HepG2 (cell line): ENCODE results near the gene B4GALT3. TPM values are rescaled to one million over a fixed set of nuclear protein-coding genes. Genes with fewer than 3 reads are reported as not detected.

Experiments used
- BRCA1 ChIP-seq: sonication (generic); formaldehyde crosslinking; IDR thresholded peaks from 2 replicates; pipeline ENCODE4 v1.4.0; 2020; ENCODE audit warnings: missing genetic modification reagents
- CREB1 ChIP-seq, 2 experiments: fragments of 450-650 bp in 1 of 2; IDR thresholded peaks; 2 replicates each; pipeline ENCODE4 v1.6.1; 2016 to 2017; ENCODE audit warnings: control low read depth in 1 of 2, mild to moderate bottlenecking in 1 of 2, missing compliant biosample characterization in 1 of 2, missing genetic modification characterization in 1 of 2
- FOXK1 ChIP-seq: sonication (generic); formaldehyde crosslinking; IDR thresholded peaks from 2 replicates; pipeline ENCODE4 v1.4.0; 2020; ENCODE audit warnings: low read depth, missing genetic modification reagents, borderline replicate concordance
- JUNB ChIP-seq: sonication (generic); formaldehyde crosslinking; IDR thresholded peaks from 2 replicates; pipeline ENCODE4 v1.8.0; 2022; ENCODE audit warnings: missing genetic modification reagents, mild to moderate bottlenecking, borderline replicate concordance
- KDM3A ChIP-seq: IDR thresholded peaks from 2 replicates; pipeline ENCODE4 v1.6.1; 2018; ENCODE audit warnings: low read depth, missing compliant biosample characterization
- RAD21 ChIP-seq: fragments of 450-650 bp; formaldehyde crosslinking; IDR thresholded peaks from 2 replicates; pipeline ENCODE4 v1.5.0; 2020; ENCODE audit warnings: mild to moderate bottlenecking
- TBX2 ChIP-seq: sonication (generic); formaldehyde crosslinking; IDR thresholded peaks from 2 replicates; pipeline ENCODE4 v1.5.0; 2020; ENCODE audit warnings: missing genetic modification reagents, mild to moderate bottlenecking, borderline replicate concordance
- ZNF10 ChIP-seq: sonication (generic); formaldehyde crosslinking; IDR thresholded peaks from 2 replicates; pipeline ENCODE4 v1.4.0; 2020; ENCODE audit warnings: mild to moderate bottlenecking, low read depth, missing genetic modification reagents, borderline replicate concordance
- ZNF317 ChIP-seq: sonication (generic); formaldehyde crosslinking; IDR thresholded peaks from 2 replicates; pipeline ENCODE4 v1.5.0; 2020; ENCODE audit warnings: mild to moderate bottlenecking, missing genetic modification reagents
- ZNF33B ChIP-seq: sonication (generic); formaldehyde crosslinking; IDR thresholded peaks from 2 replicates; pipeline ENCODE4 v1.5.1; 2020; ENCODE audit warnings: mild to moderate bottlenecking, missing genetic modification reagents
- ZNF562 ChIP-seq: sonication (generic); formaldehyde crosslinking; IDR thresholded peaks from 2 replicates; pipeline ENCODE4 v1.8.0; 2022; ENCODE audit warnings: missing genetic modification reagents, borderline replicate concordance
- polyA plus RNA-seq, 8 experiments: library from polyadenylated mRNA; depleted of rRNA in 3 of 8; stranded (reverse) in 7 of 8; unstranded in 1 of 8; fragments of >200 nt; fragmentation: Illumina TruSeq in 4 of 8; extraction: Trizol in 4 of 8; gene quantifications; 2 replicates each; pipeline versions ENCODE4 v1.2.1 to v1.2.3, GENCODE V29; 2011 to 2016; ENCODE audit warnings: low read depth in 4 of 8, missing spikeins in 1 of 8, mixed read lengths in 1 of 8; ENCODE audit not compliant: insufficient read depth in 1 of 8
- total RNA-seq, 5 experiments: library from RNA; depleted of rRNA; stranded (reverse); fragments of >200 nt; fragmentation: Illumina TruSeq; extraction: Trizol; gene quantifications; 2 replicates each; pipeline ENCODE4 v1.2.3, GENCODE V29; 2016; ENCODE audit warnings: low read depth in 1 of 5
- TF ChIP-seq, protein P1 (sequence below): sonication (generic); formaldehyde crosslinking; IDR thresholded peaks from 2 replicates; pipeline ENCODE4 v1.4.0; 2020; ENCODE audit warnings: mild to moderate bottlenecking, low read depth, missing genetic modification reagents
- TF ChIP-seq, protein P2 (sequence below): sonication (generic); formaldehyde crosslinking; IDR thresholded peaks from 2 replicates; pipeline ENCODE4 v1.5.1; 2020; ENCODE audit warnings: mild to moderate bottlenecking, moderate library complexity, missing genetic modification reagents
- TF ChIP-seq, protein P3 (sequence below): IDR thresholded peaks from 2 replicates; pipeline ENCODE4 v1.6.1; 2016; ENCODE audit warnings: missing compliant biosample characterization, missing genetic modification reagents, borderline replicate concordance
- TF ChIP-seq, protein P4 (sequence below): sonication (generic); formaldehyde crosslinking; IDR thresholded peaks from 2 replicates; pipeline ENCODE4 v1.8.0; 2022; ENCODE audit warnings: mild to moderate bottlenecking, missing genetic modification reagents, borderline replicate concordance
- TF ChIP-seq, protein P5 (sequence below): sonication (generic); formaldehyde crosslinking; conservative IDR thresholded peaks from 2 replicates; pipeline ENCODE4 v1.8.1; 2023; ENCODE audit warnings: missing genetic modification reagents
- TF ChIP-seq, protein P6 (sequence below): fragments of 450-650 bp; IDR thresholded peaks from 2 replicates; pipeline ENCODE4 v1.6.1; 2017; ENCODE audit warnings: mild to moderate bottlenecking

The B4GALT3 gene
- total and polyA plus RNA-seq, 2 of the 13 experiments (the other 11 are each of a cell fraction or from before 2014, with no cell fraction given): 35.6 to 40.4 TPM

DNA sequence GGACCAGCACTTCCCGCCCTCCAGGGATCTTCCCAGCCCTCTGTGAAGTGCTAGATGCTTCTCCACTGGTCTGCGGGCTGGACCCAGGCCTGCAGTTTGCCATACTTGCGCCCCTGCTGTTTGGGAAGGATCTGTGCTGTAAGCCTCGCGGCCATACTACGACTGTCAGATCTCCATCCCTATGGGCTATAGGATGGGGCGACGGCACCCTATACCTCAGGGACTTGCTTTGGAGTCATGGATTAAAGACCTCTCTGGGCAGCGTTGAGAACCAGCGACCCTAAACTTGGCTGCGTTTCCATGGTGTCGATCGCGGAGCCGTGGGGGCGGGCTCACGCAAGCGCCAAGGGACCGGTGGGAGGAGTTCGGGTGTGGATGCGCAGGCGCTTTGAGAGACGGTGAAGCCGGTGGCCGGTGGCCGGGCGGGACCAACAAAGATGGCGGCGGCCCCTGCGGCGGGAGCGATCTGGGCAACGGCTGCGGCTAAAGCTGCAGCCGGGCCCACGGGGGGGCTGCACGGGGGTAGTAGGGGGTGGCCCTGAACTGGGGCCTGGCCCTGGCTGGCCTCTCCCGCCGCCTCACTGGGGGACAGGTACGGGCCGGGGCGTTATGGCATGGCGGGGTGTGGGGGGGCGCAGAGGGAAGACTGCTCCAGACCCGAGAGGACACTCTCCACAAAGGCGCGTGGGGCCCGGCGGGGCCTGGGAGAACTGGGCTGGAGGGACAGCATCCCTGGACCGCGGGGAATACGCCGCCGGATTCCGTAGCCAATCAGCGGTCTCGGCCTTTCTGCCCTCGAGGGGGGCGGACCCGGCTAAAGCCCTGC lies 18.0 kb downstream of the B4GALT3 start, which contains the start of gene USP21 (continued):
- TF ChIP-seq, protein P1, sequence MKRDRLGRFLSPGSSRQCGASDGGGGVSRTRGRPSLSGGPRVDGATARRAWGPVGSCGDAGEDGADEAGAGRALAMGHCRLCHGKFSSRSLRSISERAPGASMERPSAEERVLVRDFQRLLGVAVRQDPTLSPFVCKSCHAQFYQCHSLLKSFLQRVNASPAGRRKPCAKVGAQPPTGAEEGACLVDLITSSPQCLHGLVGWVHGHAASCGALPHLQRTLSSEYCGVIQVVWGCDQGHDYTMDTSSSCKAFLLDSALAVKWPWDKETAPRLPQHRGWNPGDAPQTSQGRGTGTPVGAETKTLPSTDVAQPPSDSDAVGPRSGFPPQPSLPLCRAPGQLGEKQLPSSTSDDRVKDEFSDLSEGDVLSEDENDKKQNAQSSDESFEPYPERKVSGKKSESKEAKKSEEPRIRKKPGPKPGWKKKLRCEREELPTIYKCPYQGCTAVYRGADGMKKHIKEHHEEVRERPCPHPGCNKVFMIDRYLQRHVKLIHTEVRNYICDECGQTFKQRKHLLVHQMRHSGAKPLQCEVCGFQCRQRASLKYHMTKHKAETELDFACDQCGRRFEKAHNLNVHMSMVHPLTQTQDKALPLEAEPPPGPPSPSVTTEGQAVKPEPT (CRISPR knock-in tag): 0 out of 2 replicates have a peak, but pooled peaks have one; percentile 39
- TF ChIP-seq, protein P2, sequence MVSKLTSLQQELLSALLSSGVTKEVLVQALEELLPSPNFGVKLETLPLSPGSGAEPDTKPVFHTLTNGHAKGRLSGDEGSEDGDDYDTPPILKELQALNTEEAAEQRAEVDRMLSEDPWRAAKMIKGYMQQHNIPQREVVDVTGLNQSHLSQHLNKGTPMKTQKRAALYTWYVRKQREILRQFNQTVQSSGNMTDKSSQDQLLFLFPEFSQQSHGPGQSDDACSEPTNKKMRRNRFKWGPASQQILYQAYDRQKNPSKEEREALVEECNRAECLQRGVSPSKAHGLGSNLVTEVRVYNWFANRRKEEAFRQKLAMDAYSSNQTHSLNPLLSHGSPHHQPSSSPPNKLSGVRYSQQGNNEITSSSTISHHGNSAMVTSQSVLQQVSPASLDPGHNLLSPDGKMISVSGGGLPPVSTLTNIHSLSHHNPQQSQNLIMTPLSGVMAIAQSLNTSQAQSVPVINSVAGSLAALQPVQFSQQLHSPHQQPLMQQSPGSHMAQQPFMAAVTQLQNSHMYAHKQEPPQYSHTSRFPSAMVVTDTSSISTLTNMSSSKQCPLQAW (CRISPR knock-in tag): peak; percentile 54
- TF ChIP-seq ZNF317 (CRISPR knock-in tag) (no peak), TBX2 (CRISPR knock-in tag) (peak; percentile 55), JUNB (no peak), KDM3A (CRISPR knock-in tag) (peak; percentile 21; the same call in 1 of the 2 replicates), ZNF33B (0 out of 2 replicates have a peak, but pooled peaks have one; percentile 34), ZNF562 (CRISPR knock-in tag) (no peak), ZNF10 (CRISPR knock-in tag) (no peak), RAD21 (CRISPR knock-in tag) (no peak), BRCA1 (no peak), CREB1 (IDR thresholded peaks at IDR 0.05) (0 out of 2 replicates have a peak, but pooled peaks have one; percentile 16), CREB1 (CRISPR knock-in tag; IDR thresholded peaks at IDR 0.05) (no peak), FOXK1 (CRISPR knock-in tag) (peak; percentile 28; the same call in 1 of the 2 replicates)
- TF ChIP-seq, protein P3, sequence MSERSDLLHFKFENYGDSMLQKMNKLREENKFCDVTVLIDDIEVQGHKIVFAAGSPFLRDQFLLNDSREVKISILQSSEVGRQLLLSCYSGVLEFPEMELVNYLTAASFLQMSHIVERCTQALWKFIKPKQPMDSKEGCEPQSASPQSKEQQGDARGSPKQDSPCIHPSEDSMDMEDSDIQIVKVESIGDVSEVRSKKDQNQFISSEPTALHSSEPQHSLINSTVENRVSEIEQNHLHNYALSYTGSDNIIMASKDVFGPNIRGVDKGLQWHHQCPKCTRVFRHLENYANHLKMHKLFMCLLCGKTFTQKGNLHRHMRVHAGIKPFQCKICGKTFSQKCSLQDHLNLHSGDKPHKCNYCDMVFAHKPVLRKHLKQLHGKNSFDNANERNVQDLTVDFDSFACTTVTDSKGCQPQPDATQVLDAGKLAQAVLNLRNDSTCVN (CRISPR knock-in tag): peak; percentile 23; the same call in 1 of the 2 replicates
- TF ChIP-seq, protein P4, sequence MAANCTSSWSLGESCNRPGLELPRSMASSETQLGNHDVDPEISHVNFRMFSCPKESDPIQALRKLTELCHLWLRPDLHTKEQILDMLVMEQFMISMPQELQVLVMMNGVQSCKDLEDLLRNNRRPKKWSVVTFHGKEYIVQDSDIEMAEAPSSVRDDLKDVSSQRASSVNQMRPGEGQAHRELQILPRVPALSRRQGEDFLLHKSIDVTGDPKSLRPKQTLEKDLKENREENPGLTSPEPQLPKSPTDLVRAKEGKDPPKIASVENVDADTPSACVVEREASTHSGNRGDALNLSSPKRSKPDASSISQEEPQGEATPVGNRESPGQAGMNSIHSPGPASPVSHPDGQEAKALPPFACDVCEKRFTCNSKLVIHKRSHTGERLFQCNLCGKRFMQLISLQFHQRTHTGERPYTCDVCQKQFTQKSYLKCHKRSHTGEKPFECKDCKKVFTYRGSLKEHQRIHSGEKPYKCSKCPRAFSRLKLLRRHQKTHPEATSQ (CRISPR knock-in tag): no peak
- TF ChIP-seq, protein P5, sequence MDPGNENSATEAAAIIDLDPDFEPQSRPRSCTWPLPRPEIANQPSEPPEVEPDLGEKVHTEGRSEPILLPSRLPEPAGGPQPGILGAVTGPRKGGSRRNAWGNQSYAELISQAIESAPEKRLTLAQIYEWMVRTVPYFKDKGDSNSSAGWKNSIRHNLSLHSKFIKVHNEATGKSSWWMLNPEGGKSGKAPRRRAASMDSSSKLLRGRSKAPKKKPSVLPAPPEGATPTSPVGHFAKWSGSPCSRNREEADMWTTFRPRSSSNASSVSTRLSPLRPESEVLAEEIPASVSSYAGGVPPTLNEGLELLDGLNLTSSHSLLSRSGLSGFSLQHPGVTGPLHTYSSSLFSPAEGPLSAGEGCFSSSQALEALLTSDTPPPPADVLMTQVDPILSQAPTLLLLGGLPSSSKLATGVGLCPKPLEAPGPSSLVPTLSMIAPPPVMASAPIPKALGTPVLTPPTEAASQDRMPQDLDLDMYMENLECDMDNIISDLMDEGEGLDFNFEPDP: no peak
- TF ChIP-seq, protein P6, sequence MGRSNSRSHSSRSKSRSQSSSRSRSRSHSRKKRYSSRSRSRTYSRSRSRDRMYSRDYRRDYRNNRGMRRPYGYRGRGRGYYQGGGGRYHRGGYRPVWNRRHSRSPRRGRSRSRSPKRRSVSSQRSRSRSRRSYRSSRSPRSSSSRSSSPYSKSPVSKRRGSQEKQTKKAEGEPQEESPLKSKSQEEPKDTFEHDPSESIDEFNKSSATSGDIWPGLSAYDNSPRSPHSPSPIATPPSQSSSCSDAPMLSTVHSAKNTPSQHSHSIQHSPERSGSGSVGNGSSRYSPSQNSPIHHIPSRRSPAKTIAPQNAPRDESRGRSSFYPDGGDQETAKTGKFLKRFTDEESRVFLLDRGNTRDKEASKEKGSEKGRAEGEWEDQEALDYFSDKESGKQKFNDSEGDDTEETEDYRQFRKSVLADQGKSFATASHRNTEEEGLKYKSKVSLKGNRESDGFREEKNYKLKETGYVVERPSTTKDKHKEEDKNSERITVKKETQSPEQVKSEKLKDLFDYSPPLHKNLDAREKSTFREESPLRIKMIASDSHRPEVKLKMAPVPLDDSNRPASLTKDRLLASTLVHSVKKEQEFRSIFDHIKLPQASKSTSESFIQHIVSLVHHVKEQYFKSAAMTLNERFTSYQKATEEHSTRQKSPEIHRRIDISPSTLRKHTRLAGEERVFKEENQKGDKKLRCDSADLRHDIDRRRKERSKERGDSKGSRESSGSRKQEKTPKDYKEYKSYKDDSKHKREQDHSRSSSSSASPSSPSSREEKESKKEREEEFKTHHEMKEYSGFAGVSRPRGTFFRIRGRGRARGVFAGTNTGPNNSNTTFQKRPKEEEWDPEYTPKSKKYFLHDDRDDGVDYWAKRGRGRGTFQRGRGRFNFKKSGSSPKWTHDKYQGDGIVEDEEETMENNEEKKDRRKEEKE: no peak
